NB4 (cell line): Measurements from ENCODE around the gene HRAS.

Source experiments
- DNase-seq: peaks from one replicate; pipeline ENCODE4 v3.0.0; 2010; ENCODE audit warnings: low read depth
- H3K4me3 ChIP-seq: one replicate; pipeline ENCODE4 v1.5.1; 2011; ENCODE audit warnings: mild to moderate bottlenecking, low read depth, low read length, moderate library complexity
- CTCF ChIP-seq: IDR thresholded peaks from one replicate; pipeline ENCODE4 v1.5.1; 2012; ENCODE audit warnings: low read depth, low read length
- MAX ChIP-seq: IDR thresholded peaks from 2 replicates; pipeline ENCODE4 v1.6.1; 2011; ENCODE audit warnings: low read depth, low read length
- MYC ChIP-seq: IDR thresholded peaks from 2 replicates; pipeline ENCODE4 v1.6.1; 2011; ENCODE audit warnings: low read depth, low read length
- POLR2A ChIP-seq: IDR thresholded peaks from 2 replicates; pipeline ENCODE4 v1.6.1; 2011; ENCODE audit warnings: mild to moderate bottlenecking; ENCODE audit not compliant: insufficient read length; ENCODE audit errors: extremely low read depth

Gene HRAS

GRCh38 chr11:578276-579035, 43.1 kb upstream of the HRAS start:
- TF ChIP-seq CTCF: no peak
- no peak for TF ChIP-seq MYC
- DNase-seq: no peak
- H3K4me3 ChIP-seq: peak overlapping the region; percentile 81

- peak overlapping the region; percentile 81 for H3K4me3 ChIP-seq
- DNase-seq: no peak
- TF ChIP-seq POLR2A (no peak), MAX (no peak), CTCF (no peak), MYC (no peak)
These were observed 42.2 kb upstream of the HRAS start for GRCh38 chr11:577611-577894.

GRCh38 chr11:576811-577610, 41.6 kb upstream of the HRAS start:
- DNase-seq: no peak

GRCh38 chr11:575996-576768, 40.8 kb upstream of the HRAS start, which contains the start of gene PHRF1:
Gene PHRF1 (plus strand): TSS chr11:576470. CDS start chr11:581513, 5,043 bp downstream.
- H3K4me3 ChIP-seq: peak within 1 kb of the TSS; percentile 81
- DNase-seq: peak; percentile 92
- TF ChIP-seq POLR2A (peak; percentile 71), CTCF (no peak), MAX (peak; percentile 62; the same call in 1 of the 2 replicates), MYC (peak; percentile 78)

More at GRCh38 chr11:576811-577610, 41.6 kb upstream of the HRAS start:
- H3K4me3 ChIP-seq: peak overlapping the region; percentile 81
- TF ChIP-seq CTCF (no peak), MAX (no peak), POLR2A (no peak), MYC (no peak)

GRCh38 chr11:575313-575995, 40.1 kb upstream of the HRAS start:
- no peak for TF ChIP-seq MAX
- no peak for TF ChIP-seq CTCF
- TF ChIP-seq POLR2A: no peak
- no peak for TF ChIP-seq MYC
- no peak for DNase-seq
- peak overlapping the region; percentile 16 for H3K4me3 ChIP-seq
